ENCODE data around the gene DNAJC15. TPM values are rescaled to one million over a fixed set of nuclear protein-coding genes. Genes with fewer than 3 reads are reported as not detected.

DNAJC15 gene
- total and polyA plus RNA-seq, 2 of the 4 experiments (the other 2 are of a cell fraction), result 7.0 to 22.0 TPM

GRCh38 chr13:43003729-43004128 is 19.7 kb upstream of the DNAJC15 start:
- no peak for ATAC-seq (ENCODE audit: low read depth)

More at GRCh38 chr13:43003729-43004128, 19.7 kb upstream of the DNAJC15 start:
- H2BK15ac ChIP-seq (ENCODE audit: low read depth, low read length), result peak overlapping the region; percentile 23; the same call in 2 of the 3 replicates
- TF ChIP-seq NFE2L2 (IDR thresholded peaks at IDR 0.05; ENCODE audit: low read depth, low read length) (no peak), RCOR1 (IDR thresholded peaks at IDR 0.05; ENCODE audit: insufficient replicate concordance, low read length) (no peak)
- peak overlapping the region; percentile 41 for H2AK5ac ChIP-seq (ENCODE audit: low read depth, low read length)
- H2AK9ac ChIP-seq (replicated peaks; ENCODE audit: low read depth, low read length, poor library complexity), result peak overlapping the region; percentile 57
- no peak overlapping the region for H3K9ac ChIP-seq (ENCODE audit: low read depth, low read length)
- CTCF ChIA-PET, result no interaction called here
- peak overlapping the region; percentile 83 for H3K14ac ChIP-seq (replicated peaks; ENCODE audit: low read depth, low read length)
- no peak overlapping the region for H2AFZ ChIP-seq (replicated peaks; ENCODE audit: low read length, poor library complexity)
- intact Hi-C loops (cut with micrococcal nuclease), result no loop called here
- no peak overlapping the region for H3K56ac ChIP-seq (ENCODE audit: extremely low read depth, insufficient read depth, low read length)
- H2BK120ac ChIP-seq (ENCODE audit: low read depth, low read length), result peak overlapping the region; percentile 52
- peak overlapping the region; percentile 49 for H4K91ac ChIP-seq (ENCODE audit: insufficient read depth, low read depth, low read length)
- peak overlapping the region; percentile 51 for H2BK5ac ChIP-seq (ENCODE audit: low read depth, low read length, poor library complexity, severe bottlenecking)
- H3K4me1 ChIP-seq (ENCODE audit: control insufficient read depth, insufficient read depth, low read length), result peaks cover 16% of the 10 kb centered on the region
- no peak overlapping the region for H3K4me3 ChIP-seq (ENCODE audit: insufficient read depth, low read depth, low read length)
- no peak overlapping the region for H3K27ac ChIP-seq (ENCODE audit: insufficient read depth, low read length)
- peak overlapping the region; percentile 54; the same call in 1 of the 2 replicates for H4K5ac ChIP-seq (ENCODE audit: low read depth, low read length)
- peak overlapping the region; percentile 94; the same call in 1 of the 2 replicates for H3K18ac ChIP-seq (ENCODE audit: low read depth, low read length)
- no peaks in the 10 kb centered on the region for H3K79me1 ChIP-seq (ENCODE audit: low read depth in 1 of 2, low read length in 2 of 2)
- H2BK20ac ChIP-seq (ENCODE audit: low read depth, low read length), result peak overlapping the region; percentile 83
- 80% methylated on average over 1 of the region's 6 CpGs; no CpG with 5 or more reads in 1 of the 2 experiments for WGBS, 2 experiments (ENCODE audit: extremely low coverage in 2 of 2, insufficient read length in 1 of 2)
- H3K9me3 ChIP-seq (ENCODE audit: control insufficient read depth, insufficient read depth, low read length), result no peaks in the 10 kb centered on the region
- peak overlapping the region; percentile 38; the same call in 1 of the 2 replicates for H3K23ac ChIP-seq (ENCODE audit: low read depth, low read length)
- peak overlapping the region; percentile 64 to 66; a peak in 3 of 4 replicates for H4K8ac ChIP-seq (ENCODE audit: low read depth in 2 of 2, low read length in 2 of 2)
- H3K27me3 ChIP-seq (ENCODE audit: control insufficient read depth, insufficient read depth, low read length), result no peaks in the 10 kb centered on the region
- H3K4ac ChIP-seq (ENCODE audit: low read depth, low read length), result peak overlapping the region; percentile 4
- H3K36me3 ChIP-seq (ENCODE audit: control insufficient read depth, insufficient read depth, low read length), result no peaks in the 10 kb centered on the region
- dilution Hi-C loops (cut with HindIII; ENCODE audit: low sequenced_read_pairs, unreplicated experiment), result no loop called here
- H4K20me1 ChIP-seq (ENCODE audit: insufficient read depth, low read length), result no peaks in the 10 kb centered on the region
- DNase-seq, result no peak
- H3K4me2 ChIP-seq (ENCODE audit: low read depth, low read length), result no peak overlapping the region
- peaks cover 16% of the 10 kb centered on the region for H3K9me1 ChIP-seq (ENCODE audit: insufficient read depth, low read length)
- POLR2A ChIA-PET (ENCODE audit: unreplicated experiment), result no interaction called here
- in situ Hi-C loops (cut with MboI; ENCODE audit: low sequenced_read_pairs), result no loop called here
- BruUV-seq (replicated peaks), result no TSS peak
